HEK293 (cell line): ENCODE results near the gene DBNL.

Experiments used
- CTCF ChIA-PET: fragments of 350-600 bp; formaldehyde crosslinking; extraction: SDS; loops from one replicate; lab custom pipeline; 2021; ENCODE audit warnings: antibody characterized with exemption; lab: Yijun Ruan, JAX
- POLR2A ChIA-PET: fragments of 300-600 bp; formaldehyde crosslinking; extraction: SDS; loops from one replicate; lab custom pipeline; 2020; ENCODE audit warnings: antibody characterized with exemption, inconsistent platforms; lab: Yijun Ruan, JAX
- H3K27ac ChIP-seq: fragments of 200-500 bp; sonication (Bioruptor generic); 2 replicates; pipeline ENCODE4 v1.5.1; 2014; ENCODE audit warnings: low read depth, low read length, control low read depth, inconsistent platforms; ENCODE audit errors: extremely low read depth
- H3K36me3 ChIP-seq, 2 experiments: fragments of 200-500 bp in 1 of 2; sonication (Bioruptor generic) in 1 of 2; 1 replicate in 1 of 2; 2 replicates in 1 of 2; pipeline ENCODE4 v1.5.1; 2014 to 2017; ENCODE audit warnings: inconsistent platforms in 2 of 2, low read length in 2 of 2; ENCODE audit not compliant: control insufficient read depth in 2 of 2, insufficient read depth in 1 of 2
- H3K4me1 ChIP-seq: fragments of 200-500 bp; sonication (Bioruptor generic); 2 replicates; pipeline ENCODE4 v1.5.1; 2014; ENCODE audit warnings: mild to moderate bottlenecking, low read length, inconsistent platforms; ENCODE audit not compliant: control insufficient read depth, insufficient read depth
- H3K4me3 ChIP-seq: 2 replicates; pipeline ENCODE4 v1.5.1; 2011; ENCODE audit warnings: low read depth, mild to moderate bottlenecking, control low read depth, low read length, moderate library complexity
- H3K9me3 ChIP-seq: fragments of 200-500 bp; sonication (Bioruptor generic); 2 replicates; pipeline ENCODE4 v1.5.1; 2014; ENCODE audit warnings: low read depth, low read length, inconsistent platforms; ENCODE audit not compliant: control insufficient read depth, insufficient read depth
- EGR2 ChIP-seq: fragments of 450-650 bp; formaldehyde crosslinking; IDR thresholded peaks from 2 replicates; pipeline ENCODE4 v1.5.1; 2016; ENCODE audit warnings: low read depth, missing biosample characterization, missing genetic modification characterization
- GLIS2 ChIP-seq: fragments of 450-650 bp; formaldehyde crosslinking; IDR thresholded peaks from 2 replicates; pipeline ENCODE4 v1.5.1; 2016; ENCODE audit warnings: missing biosample characterization, missing genetic modification characterization
- MEIS1 ChIP-seq: sonication (generic); formaldehyde crosslinking; IDR thresholded peaks from 2 replicates; pipeline ENCODE4 v1.8.1; 2022; ENCODE audit warnings: missing genetic modification reagents, mild to moderate bottlenecking, borderline replicate concordance
- ZBTB17 ChIP-seq: fragments of 450-650 bp; formaldehyde crosslinking; IDR thresholded peaks from 2 replicates; pipeline ENCODE4 v1.5.1; 2016; ENCODE audit warnings: missing biosample characterization, missing genetic modification characterization
- ZBTB20 ChIP-seq: fragments of 450-650 bp; formaldehyde crosslinking; IDR thresholded peaks from 2 replicates; pipeline ENCODE4 v1.5.1; 2016; ENCODE audit warnings: missing biosample characterization, missing genetic modification characterization
- ZFHX2 ChIP-seq: fragments of 450-650 bp; formaldehyde crosslinking; conservative IDR thresholded peaks from 2 replicates; pipeline ENCODE4 v1.5.1; 2016; ENCODE audit warnings: missing biosample characterization, missing genetic modification characterization
- ZNF114 ChIP-seq: fragments of 450-650 bp; formaldehyde crosslinking; IDR thresholded peaks from 2 replicates; pipeline ENCODE4 v1.5.0; 2017; ENCODE audit warnings: missing biosample characterization, missing genetic modification characterization
- ZNF121 ChIP-seq: fragments of 450-650 bp; formaldehyde crosslinking; IDR thresholded peaks from 2 replicates; pipeline ENCODE4 v1.5.1; 2016; ENCODE audit warnings: missing biosample characterization, missing genetic modification characterization
- ZNF138 ChIP-seq: fragments of 450-650 bp; formaldehyde crosslinking; IDR thresholded peaks from 2 replicates; pipeline ENCODE4 v1.5.1; 2016; ENCODE audit warnings: missing biosample characterization, missing genetic modification characterization, borderline replicate concordance
- ZNF548 ChIP-seq: fragments of 450-650 bp; formaldehyde crosslinking; IDR thresholded peaks from 2 replicates; pipeline ENCODE4 v1.5.1; 2016; ENCODE audit warnings: missing biosample characterization, missing genetic modification characterization
- ZNF621 ChIP-seq: fragments of 450-650 bp; formaldehyde crosslinking; IDR thresholded peaks from 2 replicates; pipeline ENCODE4 v1.5.1; 2017; ENCODE audit warnings: missing biosample characterization, missing genetic modification characterization
- ZNF623 ChIP-seq: fragments of 450-650 bp; formaldehyde crosslinking; IDR thresholded peaks from 2 replicates; pipeline ENCODE4 v1.5.1; 2016; ENCODE audit warnings: missing biosample characterization, missing genetic modification characterization
- ZNF701 ChIP-seq: fragments of 450-650 bp; formaldehyde crosslinking; IDR thresholded peaks from 2 replicates; pipeline ENCODE4 v1.5.1; 2016; ENCODE audit warnings: missing biosample characterization, missing genetic modification characterization
- TF ChIP-seq, protein P1 (sequence below): fragments of 450-650 bp; formaldehyde crosslinking; IDR thresholded peaks from 2 replicates; pipeline ENCODE4 v1.5.1; 2017; ENCODE audit warnings: missing biosample characterization, missing genetic modification characterization
- TF ChIP-seq, protein P2 (sequence below): fragments of 450-650 bp; formaldehyde crosslinking; IDR thresholded peaks from 2 replicates; pipeline ENCODE4 v1.5.1; 2016; ENCODE audit warnings: missing biosample characterization, missing genetic modification characterization
- TF ChIP-seq, protein P3 (sequence below): fragments of 450-650 bp; formaldehyde crosslinking; IDR thresholded peaks from 2 replicates; pipeline ENCODE4 v1.5.1; 2016; ENCODE audit warnings: missing biosample characterization, missing genetic modification characterization
- TF ChIP-seq, protein P4 (sequence below): fragments of 450-650 bp; formaldehyde crosslinking; IDR thresholded peaks from 2 replicates; pipeline ENCODE4 v1.5.1; 2016; ENCODE audit warnings: missing biosample characterization, missing genetic modification characterization
- TF ChIP-seq, protein P5 (sequence below): fragments of 450-650 bp; formaldehyde crosslinking; IDR thresholded peaks from 2 replicates; pipeline ENCODE4 v1.5.1; 2017; ENCODE audit warnings: missing biosample characterization, mild to moderate bottlenecking, missing genetic modification characterization, moderate library complexity

DBNL gene

DNA sequence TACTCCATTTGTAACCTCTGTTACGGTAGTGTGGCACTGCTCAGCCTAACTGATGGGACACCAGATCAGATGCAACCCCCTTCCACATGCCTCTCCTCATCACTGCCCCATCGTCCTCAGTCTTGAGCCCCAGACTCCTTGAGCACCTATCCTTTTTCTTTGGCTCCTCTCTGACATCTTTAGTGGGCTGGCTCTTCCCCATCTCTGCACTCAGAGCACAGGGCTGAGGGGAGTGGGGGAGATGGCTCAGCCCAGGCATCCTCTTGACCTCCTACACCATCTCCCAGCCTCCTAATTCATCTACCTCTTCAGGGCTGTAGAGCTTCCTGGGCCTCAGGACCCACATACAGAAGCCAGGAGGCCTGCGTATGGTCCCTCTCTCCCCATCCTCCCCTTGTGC lies 39.3 kb downstream of the DBNL start:
- H3K27ac ChIP-seq = no peak overlapping the region
- H3K36me3 ChIP-seq = peaks cover 0 to 20% of the 10 kb centered on the region in 2 experiments; a peak in 1 of 3 replicates
- no peaks in the 10 kb centered on the region for H3K9me3 ChIP-seq
- ChIA-PET CTCF (interaction anchor here (0.7 kb wide), 1 partner anchor 18 kb away, joined by 4 read pairs; no protein-coding TSS in a partner anchor), POLR2A (no interaction called here)
- H3K4me3 ChIP-seq = no peak overlapping the region
- no peaks in the 10 kb centered on the region for H3K4me1 ChIP-seq
- TF ChIP-seq ZBTB17 (tag by site-specific recombination) (peak; percentile 78), MEIS1 (no peak), ZFHX2 (tag by site-specific recombination) (0 out of 2 replicates have a peak, but pooled peaks have one; percentile 11)

DNA sequence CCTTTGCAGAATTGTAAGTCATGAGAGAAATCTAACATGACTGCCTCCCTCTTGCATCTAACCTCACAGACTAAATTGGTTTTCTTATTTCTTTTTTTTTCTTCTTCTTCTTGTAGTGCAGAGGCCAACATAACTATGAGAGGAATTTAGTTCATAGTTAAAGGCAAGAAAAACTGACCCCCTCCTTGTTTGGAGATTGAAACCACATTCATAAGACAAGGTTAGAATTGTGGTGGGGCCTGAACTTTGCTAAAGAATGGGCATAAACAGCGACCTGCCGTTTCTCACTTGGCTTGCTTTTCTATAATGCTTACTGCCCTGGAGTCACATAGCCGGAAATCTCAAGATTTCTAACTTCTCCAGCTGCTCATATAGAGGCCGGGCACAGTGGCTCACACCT lies 40.2 kb downstream of the DBNL start:
- CTCF ChIA-PET = no interaction called here
- no peaks in the 10 kb centered on the region for H3K4me1 ChIP-seq

DNA sequence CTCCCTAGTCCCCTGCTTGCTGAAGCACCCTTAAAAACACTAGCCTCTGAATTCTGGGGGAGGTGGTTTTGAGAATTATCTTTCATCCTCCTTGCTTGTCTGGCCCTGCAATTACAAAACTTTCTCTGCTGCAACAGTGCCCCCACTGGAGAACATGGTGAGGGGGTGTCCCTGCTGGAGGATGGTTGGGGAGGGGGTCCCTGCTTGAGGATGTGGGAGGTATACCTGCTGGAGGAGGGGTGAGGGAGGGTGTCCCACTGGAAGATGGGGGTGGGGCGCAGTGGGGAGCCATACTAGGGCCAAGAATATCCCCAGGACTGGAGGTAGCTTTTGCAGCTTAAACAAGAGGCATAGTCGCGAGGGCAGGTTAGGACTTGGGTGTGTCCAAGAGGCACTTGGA lies 41.0 kb downstream of the DBNL start:
- no peak overlapping the region for H3K27ac ChIP-seq
- H3K36me3 ChIP-seq = peaks cover 0 to 3% of the 10 kb centered on the region in 2 experiments; a peak in 1 of 3 replicates
- ChIA-PET POLR2A (no interaction called here), CTCF (interaction anchor here (0.7 kb wide), 2 partner anchors 20 to 262 kb away, joined by 3 read pairs; no protein-coding TSS in a partner anchor)
- H3K4me3 ChIP-seq = no peak overlapping the region
- TF ChIP-seq, protein P1, sequence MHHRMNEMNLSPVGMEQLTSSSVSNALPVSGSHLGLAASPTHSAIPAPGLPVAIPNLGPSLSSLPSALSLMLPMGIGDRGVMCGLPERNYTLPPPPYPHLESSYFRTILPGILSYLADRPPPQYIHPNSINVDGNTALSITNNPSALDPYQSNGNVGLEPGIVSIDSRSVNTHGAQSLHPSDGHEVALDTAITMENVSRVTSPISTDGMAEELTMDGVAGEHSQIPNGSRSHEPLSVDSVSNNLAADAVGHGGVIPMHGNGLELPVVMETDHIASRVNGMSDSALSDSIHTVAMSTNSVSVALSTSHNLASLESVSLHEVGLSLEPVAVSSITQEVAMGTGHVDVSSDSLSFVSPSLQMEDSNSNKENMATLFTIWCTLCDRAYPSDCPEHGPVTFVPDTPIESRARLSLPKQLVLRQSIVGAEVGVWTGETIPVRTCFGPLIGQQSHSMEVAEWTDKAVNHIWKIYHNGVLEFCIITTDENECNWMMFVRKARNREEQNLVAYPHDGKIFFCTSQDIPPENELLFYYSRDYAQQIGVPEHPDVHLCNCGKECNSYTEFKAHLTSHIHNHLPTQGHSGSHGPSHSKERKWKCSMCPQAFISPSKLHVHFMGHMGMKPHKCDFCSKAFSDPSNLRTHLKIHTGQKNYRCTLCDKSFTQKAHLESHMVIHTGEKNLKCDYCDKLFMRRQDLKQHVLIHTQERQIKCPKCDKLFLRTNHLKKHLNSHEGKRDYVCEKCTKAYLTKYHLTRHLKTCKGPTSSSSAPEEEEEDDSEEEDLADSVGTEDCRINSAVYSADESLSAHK = no peak
- TF ChIP-seq ZFHX2 (tag by site-specific recombination) = peak; percentile 51
- TF ChIP-seq, protein P2, sequence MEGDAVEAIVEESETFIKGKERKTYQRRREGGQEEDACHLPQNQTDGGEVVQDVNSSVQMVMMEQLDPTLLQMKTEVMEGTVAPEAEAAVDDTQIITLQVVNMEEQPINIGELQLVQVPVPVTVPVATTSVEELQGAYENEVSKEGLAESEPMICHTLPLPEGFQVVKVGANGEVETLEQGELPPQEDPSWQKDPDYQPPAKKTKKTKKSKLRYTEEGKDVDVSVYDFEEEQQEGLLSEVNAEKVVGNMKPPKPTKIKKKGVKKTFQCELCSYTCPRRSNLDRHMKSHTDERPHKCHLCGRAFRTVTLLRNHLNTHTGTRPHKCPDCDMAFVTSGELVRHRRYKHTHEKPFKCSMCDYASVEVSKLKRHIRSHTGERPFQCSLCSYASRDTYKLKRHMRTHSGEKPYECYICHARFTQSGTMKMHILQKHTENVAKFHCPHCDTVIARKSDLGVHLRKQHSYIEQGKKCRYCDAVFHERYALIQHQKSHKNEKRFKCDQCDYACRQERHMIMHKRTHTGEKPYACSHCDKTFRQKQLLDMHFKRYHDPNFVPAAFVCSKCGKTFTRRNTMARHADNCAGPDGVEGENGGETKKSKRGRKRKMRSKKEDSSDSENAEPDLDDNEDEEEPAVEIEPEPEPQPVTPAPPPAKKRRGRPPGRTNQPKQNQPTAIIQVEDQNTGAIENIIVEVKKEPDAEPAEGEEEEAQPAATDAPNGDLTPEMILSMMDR (tag by site-specific recombination) = peak; percentile 60
- TF ChIP-seq EGR2 (tag by site-specific recombination) = peak; percentile 55
- TF ChIP-seq, protein P3, sequence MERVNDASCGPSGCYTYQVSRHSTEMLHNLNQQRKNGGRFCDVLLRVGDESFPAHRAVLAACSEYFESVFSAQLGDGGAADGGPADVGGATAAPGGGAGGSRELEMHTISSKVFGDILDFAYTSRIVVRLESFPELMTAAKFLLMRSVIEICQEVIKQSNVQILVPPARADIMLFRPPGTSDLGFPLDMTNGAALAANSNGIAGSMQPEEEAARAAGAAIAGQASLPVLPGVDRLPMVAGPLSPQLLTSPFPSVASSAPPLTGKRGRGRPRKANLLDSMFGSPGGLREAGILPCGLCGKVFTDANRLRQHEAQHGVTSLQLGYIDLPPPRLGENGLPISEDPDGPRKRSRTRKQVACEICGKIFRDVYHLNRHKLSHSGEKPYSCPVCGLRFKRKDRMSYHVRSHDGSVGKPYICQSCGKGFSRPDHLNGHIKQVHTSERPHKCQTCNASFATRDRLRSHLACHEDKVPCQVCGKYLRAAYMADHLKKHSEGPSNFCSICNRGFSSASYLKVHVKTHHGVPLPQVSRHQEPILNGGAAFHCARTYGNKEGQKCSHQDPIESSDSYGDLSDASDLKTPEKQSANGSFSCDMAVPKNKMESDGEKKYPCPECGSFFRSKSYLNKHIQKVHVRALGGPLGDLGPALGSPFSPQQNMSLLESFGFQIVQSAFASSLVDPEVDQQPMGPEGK (tag by site-specific recombination) = 0 out of 2 replicates have a peak, but pooled peaks have one; percentile 36
- TF ChIP-seq, protein P4, sequence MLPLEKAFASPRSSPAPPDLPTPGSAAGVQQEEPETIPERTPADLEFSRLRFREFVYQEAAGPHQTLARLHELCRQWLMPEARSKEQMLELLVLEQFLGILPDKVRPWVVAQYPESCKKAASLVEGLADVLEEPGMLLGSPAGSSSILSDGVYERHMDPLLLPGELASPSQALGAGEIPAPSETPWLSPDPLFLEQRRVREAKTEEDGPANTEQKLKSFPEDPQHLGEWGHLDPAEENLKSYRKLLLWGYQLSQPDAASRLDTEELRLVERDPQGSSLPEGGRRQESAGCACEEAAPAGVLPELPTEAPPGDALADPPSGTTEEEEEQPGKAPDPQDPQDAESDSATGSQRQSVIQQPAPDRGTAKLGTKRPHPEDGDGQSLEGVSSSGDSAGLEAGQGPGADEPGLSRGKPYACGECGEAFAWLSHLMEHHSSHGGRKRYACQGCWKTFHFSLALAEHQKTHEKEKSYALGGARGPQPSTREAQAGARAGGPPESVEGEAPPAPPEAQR (tag by site-specific recombination) = no peak
- TF ChIP-seq GLIS2 (tag by site-specific recombination) = 0 out of 2 replicates have a peak, but pooled peaks have one; percentile 30
- TF ChIP-seq, protein P5, sequence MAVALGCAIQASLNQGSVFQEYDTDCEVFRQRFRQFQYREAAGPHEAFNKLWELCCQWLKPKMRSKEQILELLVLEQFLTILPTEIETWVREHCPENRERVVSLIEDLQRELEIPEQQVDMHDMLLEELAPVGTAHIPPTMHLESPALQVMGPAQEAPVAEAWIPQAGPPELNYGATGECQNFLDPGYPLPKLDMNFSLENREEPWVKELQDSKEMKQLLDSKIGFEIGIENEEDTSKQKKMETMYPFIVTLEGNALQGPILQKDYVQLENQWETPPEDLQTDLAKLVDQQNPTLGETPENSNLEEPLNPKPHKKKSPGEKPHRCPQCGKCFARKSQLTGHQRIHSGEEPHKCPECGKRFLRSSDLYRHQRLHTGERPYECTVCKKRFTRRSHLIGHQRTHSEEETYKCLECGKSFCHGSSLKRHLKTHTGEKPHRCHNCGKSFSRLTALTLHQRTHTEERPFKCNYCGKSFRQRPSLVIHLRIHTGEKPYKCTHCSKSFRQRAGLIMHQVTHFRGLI (tag by site-specific recombination) = no peak
- H3K4me1 ChIP-seq = no peaks in the 10 kb centered on the region
- H3K9me3 ChIP-seq = no peaks in the 10 kb centered on the region

More for the DNA sequence above, 40.2 kb downstream of the DBNL start:
- no peaks in the 10 kb centered on the region for H3K9me3 ChIP-seq
- POLR2A ChIA-PET = interaction anchor here (0.6 kb wide), 1 partner anchor 167 kb away, joined by 4 read pairs; no protein-coding TSS in a partner anchor
- no peak for TF ChIP-seq ZNF621
- no peak for TF ChIP-seq ZNF138 (tag by site-specific recombination)
- no peak for TF ChIP-seq ZNF121
- no peak for TF ChIP-seq ZNF114 (tag by site-specific recombination)
- TF ChIP-seq ZNF548 (tag by site-specific recombination) = no peak
- no peak for TF ChIP-seq ZNF623 (tag by site-specific recombination)
- TF ChIP-seq ZBTB20 (tag by site-specific recombination) = no peak
- no peak for TF ChIP-seq ZNF701 (tag by site-specific recombination)
- TF ChIP-seq, all 188 proteins: peak for 0
- Histone ChIP-seq H3K4me3 (no peak overlapping the region), H3K27ac (no peak overlapping the region), H3K36me3 (peaks cover 0 to 11% of the 10 kb centered on the region in 2 experiments; a peak in 1 of 3 replicates)
